Prostate gland (tissue), 2 donors: ENCODE data around the gene TMEM248.

ENCODE experiments used
- CTCF ChIP-seq, 4 experiments: fragments of 200-600 bp in 2 of 4; fragments of 450-650 bp in 2 of 4; sonication (generic) in 2 of 4; IDR thresholded peaks; 1 replicate in 3 of 4; 2 replicates in 1 of 4; pipeline ENCODE4 v1.5.1; 2016 to 2019; ENCODE audit warnings: antibody characterized with exemption in 4 of 4, mild to moderate bottlenecking in 2 of 4, moderate library complexity in 2 of 4
- POLR2A ChIP-seq: fragments of 450-650 bp; IDR thresholded peaks from one replicate; pipeline ENCODE4 v1.6.1; 2016; ENCODE audit warnings: antibody characterized with exemption, mild to moderate bottlenecking
- POLR2AphosphoS5 ChIP-seq: sonication (generic); formaldehyde crosslinking; IDR thresholded peaks from one replicate; pipeline ENCODE4 v1.6.1; 2017; ENCODE audit warnings: antibody characterized with exemption

GRCh38 chr7:66905278-66905677 is 15.7 kb upstream of the TMEM248 start:
- TF ChIP-seq CTCF (IDR thresholded peaks at IDR 0.05) (no peak), POLR2A (no peak), POLR2AphosphoS5 (no peak)
